Measurements from ENCODE around the gene SPTBN1.
A peak's percentile ranks its signal among the peaks of the same experiment; 100 is the strongest.

Gene SPTBN1

GRCh38 chr2:54650612-54651011 lies 194.5 kb downstream of the SPTBN1 start (continued):
- TF ChIP-seq TSHZ2 (CRISPR knock-in tag; IDR thresholded peaks at IDR 0.05) (no peak), RARB (CRISPR knock-in tag; IDR thresholded peaks at IDR 0.05) (no peak), ZNF565 (CRISPR knock-in tag; conservative IDR thresholded peaks at IDR 0.05; ENCODE audit: low read depth) (no peak), ZNF8 (CRISPR knock-in tag; IDR thresholded peaks at IDR 0.05) (no peak)

GRCh38 chr2:54651291-54651690 lies 195.2 kb downstream of the SPTBN1 start:
- no peak for ATAC-seq
- TF ChIP-seq BACH2 (CRISPR knock-in tag; IDR thresholded peaks at IDR 0.05; ENCODE audit: borderline replicate concordance) (no peak), POU6F1 (CRISPR knock-in tag; IDR thresholded peaks at IDR 0.05; ENCODE audit: borderline replicate concordance, low read depth) (no peak), TSHZ2 (CRISPR knock-in tag; IDR thresholded peaks at IDR 0.05) (no peak), ESRRG (CRISPR knock-in tag; IDR thresholded peaks at IDR 0.05) (no peak), PATZ1 (CRISPR knock-in tag; IDR thresholded peaks at IDR 0.05; ENCODE audit: borderline replicate concordance) (no peak), PPARA (CRISPR knock-in tag; IDR thresholded peaks at IDR 0.05; ENCODE audit: borderline replicate concordance) (no peak), ZFP3 (CRISPR knock-in tag; IDR thresholded peaks at IDR 0.05) (no peak), CSDC2 (CRISPR knock-in tag; IDR thresholded peaks at IDR 0.05) (no peak), TCF4 (CRISPR knock-in tag; IDR thresholded peaks at IDR 0.05; ENCODE audit: borderline replicate concordance) (no peak), RARB (CRISPR knock-in tag; IDR thresholded peaks at IDR 0.05) (no peak), ARNTL (CRISPR knock-in tag; IDR thresholded peaks at IDR 0.05; ENCODE audit: borderline replicate concordance, low read depth) (no peak), ZNF565 (CRISPR knock-in tag; conservative IDR thresholded peaks at IDR 0.05; ENCODE audit: low read depth) (no peak), ZNF70 (CRISPR knock-in tag; IDR thresholded peaks at IDR 0.05) (no peak), OSR1 (CRISPR knock-in tag; IDR thresholded peaks at IDR 0.05) (no peak), GLIS3 (CRISPR knock-in tag; IDR thresholded peaks at IDR 0.05) (no peak)

- ATAC-seq, result 0 out of 3 replicates have a peak, but pooled peaks have one; percentile 40
- TF ChIP-seq ESRRG (CRISPR knock-in tag; IDR thresholded peaks at IDR 0.05), result no peak
- TF ChIP-seq ZNF8 (CRISPR knock-in tag; IDR thresholded peaks at IDR 0.05), result no peak
- TF ChIP-seq TOX (CRISPR knock-in tag; IDR thresholded peaks at IDR 0.05; ENCODE audit: borderline replicate concordance), result no peak
- TF ChIP-seq PPARA (CRISPR knock-in tag; IDR thresholded peaks at IDR 0.05; ENCODE audit: borderline replicate concordance), result no peak
- no peak for TF ChIP-seq ZC3H10 (CRISPR knock-in tag; IDR thresholded peaks at IDR 0.05)
- no peak for TF ChIP-seq CSDC2 (CRISPR knock-in tag; IDR thresholded peaks at IDR 0.05)
- no peak for TF ChIP-seq OSR1 (CRISPR knock-in tag; IDR thresholded peaks at IDR 0.05)
- TF ChIP-seq BACH2 (CRISPR knock-in tag; IDR thresholded peaks at IDR 0.05; ENCODE audit: borderline replicate concordance), result no peak
- no peak for TF ChIP-seq TCF4 (CRISPR knock-in tag; IDR thresholded peaks at IDR 0.05; ENCODE audit: borderline replicate concordance)
- TF ChIP-seq ZNF565 (CRISPR knock-in tag; conservative IDR thresholded peaks at IDR 0.05; ENCODE audit: low read depth), result no peak
- no peak for TF ChIP-seq PATZ1 (CRISPR knock-in tag; IDR thresholded peaks at IDR 0.05; ENCODE audit: borderline replicate concordance)
- TF ChIP-seq CREB5 (CRISPR knock-in tag; IDR thresholded peaks at IDR 0.05; ENCODE audit: low read depth), result no peak
- no peak for TF ChIP-seq CSRNP3 (CRISPR knock-in tag; IDR thresholded peaks at IDR 0.05)
- TF ChIP-seq POU6F1 (CRISPR knock-in tag; IDR thresholded peaks at IDR 0.05; ENCODE audit: borderline replicate concordance, low read depth), result no peak
- no peak for TF ChIP-seq RARB (CRISPR knock-in tag; IDR thresholded peaks at IDR 0.05)
Observed at GRCh38 chr2:54652540-54652939, 196.4 kb downstream of the SPTBN1 start.
